IPS-15b (cell line): Measurements from ENCODE around the gene UBASH3B.

Experiments used
- H3K27me3 ChIP-seq: one replicate; pipeline ENCODE4 v1.6.1; 2013; ENCODE audit warnings: low read length; ENCODE audit not compliant: control insufficient read depth, insufficient read depth
- H3K36me3 ChIP-seq: one replicate; pipeline ENCODE4 v1.6.1; 2013; ENCODE audit warnings: low read length; ENCODE audit not compliant: control insufficient read depth, insufficient read depth
- H3K4me1 ChIP-seq: one replicate; pipeline ENCODE4 v1.6.1; 2013; ENCODE audit warnings: mild to moderate bottlenecking, low read length; ENCODE audit not compliant: control insufficient read depth, insufficient read depth
- H3K4me3 ChIP-seq: one replicate; pipeline ENCODE4 v1.5.1; 2013; ENCODE audit warnings: low read depth, low read length
- H3K9ac ChIP-seq: one replicate; pipeline ENCODE4 v1.6.1; 2013; ENCODE audit warnings: low read depth, mild to moderate bottlenecking, low read length
- H3K9me3 ChIP-seq: one replicate; pipeline ENCODE4 v1.6.1; 2013; ENCODE audit warnings: mild to moderate bottlenecking, low read length; ENCODE audit not compliant: control insufficient read depth, insufficient read depth

Gene UBASH3B

DNA sequence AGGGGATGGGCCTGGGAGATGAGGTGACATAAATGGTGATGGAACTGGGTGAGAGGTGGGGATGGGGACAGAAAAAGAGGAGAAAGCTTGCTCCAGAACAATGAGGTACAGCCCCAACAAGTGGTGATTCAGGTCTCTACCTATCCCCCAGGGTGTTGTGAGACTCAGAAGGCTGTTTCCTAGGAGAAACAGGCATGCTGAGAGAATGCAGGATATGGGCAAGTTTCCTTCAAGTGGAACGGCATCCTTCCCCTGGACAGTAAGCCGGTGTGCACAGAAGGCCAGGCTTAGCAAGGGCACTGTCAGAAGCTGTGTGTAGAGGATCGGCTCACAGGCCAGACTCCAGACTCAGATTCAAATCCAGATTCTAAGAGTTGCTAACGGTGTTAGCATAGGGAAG, 148.6 kb downstream of the UBASH3B start:
- peaks cover 7% of the 10 kb centered on the region for H3K4me1 ChIP-seq
- no peaks in the 10 kb centered on the region for H3K36me3 ChIP-seq
- no peak overlapping the region for H3K9ac ChIP-seq
- H3K4me3 ChIP-seq: no peak overlapping the region
- no peaks in the 10 kb centered on the region for H3K27me3 ChIP-seq
- no peaks in the 10 kb centered on the region for H3K9me3 ChIP-seq

- peaks cover 7% of the 10 kb centered on the region for H3K4me1 ChIP-seq
- no peak overlapping the region for H3K4me3 ChIP-seq
- no peaks in the 10 kb centered on the region for H3K36me3 ChIP-seq
- H3K9ac ChIP-seq: no peak overlapping the region
- no peaks in the 10 kb centered on the region for H3K27me3 ChIP-seq
- no peaks in the 10 kb centered on the region for H3K9me3 ChIP-seq
Observed at GRCh38 chr11:122804796-122805195, 149.3 kb downstream of the UBASH3B start.

DNA sequence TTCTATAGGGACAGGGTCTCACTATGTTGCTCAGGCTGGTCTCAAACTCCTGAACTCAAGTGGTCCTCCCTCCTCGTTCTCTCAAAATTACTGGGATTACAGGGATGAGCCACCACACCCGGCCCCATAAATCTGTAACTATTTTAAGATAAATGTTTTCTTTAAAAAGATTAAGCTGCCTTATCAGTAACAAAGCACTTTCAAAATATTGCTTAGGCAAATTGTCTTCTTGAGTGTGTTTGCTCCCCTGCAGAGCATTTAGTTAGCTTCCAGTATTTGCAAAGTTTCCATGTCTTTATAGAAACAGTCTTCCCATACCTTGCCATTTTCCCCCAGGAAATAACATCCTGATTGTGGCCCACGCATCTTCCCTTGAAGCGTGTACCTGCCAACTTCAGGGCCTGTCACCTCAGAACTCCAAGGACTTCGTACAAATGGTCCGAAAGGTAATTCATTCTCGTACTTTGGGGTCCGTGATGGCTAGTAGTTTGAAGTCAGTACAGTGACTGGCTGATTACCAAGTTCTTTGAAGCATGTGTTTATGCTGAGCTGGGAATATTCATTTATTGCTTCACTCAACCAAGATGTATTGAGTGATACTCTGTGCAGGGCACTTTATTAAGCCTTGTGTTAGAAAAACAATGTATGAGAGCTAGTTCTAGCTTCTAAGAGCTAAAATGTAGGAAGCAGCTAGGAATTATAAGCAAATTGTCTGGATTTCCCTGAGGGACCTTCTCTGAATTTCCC, 152.4 kb downstream of the UBASH3B start:
- no peaks in the 10 kb centered on the region for H3K9me3 ChIP-seq
- peaks cover 11% of the 10 kb centered on the region for H3K4me1 ChIP-seq
- no peaks in the 10 kb centered on the region for H3K27me3 ChIP-seq
- no peak overlapping the region for H3K4me3 ChIP-seq
- H3K9ac ChIP-seq: no peak overlapping the region
- no peaks in the 10 kb centered on the region for H3K36me3 ChIP-seq

DNA sequence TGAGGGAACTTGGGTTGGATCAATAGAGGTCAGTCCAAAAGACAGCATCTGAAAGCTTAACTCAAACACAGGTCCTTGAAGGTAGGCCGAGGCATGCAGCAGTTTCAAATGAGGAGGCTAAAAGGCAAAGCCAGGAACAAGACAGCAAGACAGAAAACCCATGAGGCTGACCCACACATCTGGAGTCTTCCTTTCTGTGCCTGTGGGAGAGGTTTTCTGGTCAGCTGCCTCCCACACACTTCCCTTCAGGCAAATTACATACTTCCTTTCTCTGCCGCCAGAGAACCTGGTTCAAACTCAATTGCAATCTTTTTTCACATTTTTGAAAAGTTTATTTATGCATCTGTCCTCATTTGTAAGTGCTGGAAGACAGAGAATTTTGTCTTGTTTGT, 153.0 kb downstream of the UBASH3B start:
- Histone ChIP-seq H3K4me1 (peaks cover 11% of the 10 kb centered on the region), H3K4me3 (no peak overlapping the region), H3K9ac (no peak overlapping the region)

DNA sequence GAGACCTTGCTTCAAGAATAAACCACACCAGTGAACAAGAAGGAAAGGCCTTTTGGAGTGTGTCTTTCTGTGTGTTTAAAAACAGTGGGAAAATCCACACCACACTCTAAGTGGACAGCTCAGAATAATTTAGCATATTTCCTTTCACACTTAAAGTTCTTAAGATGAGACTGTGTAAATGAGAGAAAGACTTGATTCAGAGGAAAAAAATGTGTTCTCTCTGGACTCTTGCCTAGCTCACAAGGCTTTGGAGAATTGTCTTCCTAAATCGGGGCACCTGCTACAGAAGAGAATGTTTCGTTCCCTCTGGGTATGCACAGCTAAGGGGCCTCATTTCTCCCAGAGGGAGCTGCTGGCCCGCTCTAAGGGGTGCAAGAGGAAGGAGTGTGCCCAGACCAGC, 154.3 kb downstream of the UBASH3B start:
- Histone ChIP-seq H3K9ac (no peak overlapping the region), H3K4me1 (peaks cover 12% of the 10 kb centered on the region), H3K36me3 (no peaks in the 10 kb centered on the region), H3K27me3 (no peaks in the 10 kb centered on the region), H3K4me3 (no peak overlapping the region), H3K9me3 (no peaks in the 10 kb centered on the region)

More for the DNA sequence above, 153.0 kb downstream of the UBASH3B start:
- no peaks in the 10 kb centered on the region for H3K27me3 ChIP-seq
- no peaks in the 10 kb centered on the region for H3K36me3 ChIP-seq
- no peaks in the 10 kb centered on the region for H3K9me3 ChIP-seq

DNA sequence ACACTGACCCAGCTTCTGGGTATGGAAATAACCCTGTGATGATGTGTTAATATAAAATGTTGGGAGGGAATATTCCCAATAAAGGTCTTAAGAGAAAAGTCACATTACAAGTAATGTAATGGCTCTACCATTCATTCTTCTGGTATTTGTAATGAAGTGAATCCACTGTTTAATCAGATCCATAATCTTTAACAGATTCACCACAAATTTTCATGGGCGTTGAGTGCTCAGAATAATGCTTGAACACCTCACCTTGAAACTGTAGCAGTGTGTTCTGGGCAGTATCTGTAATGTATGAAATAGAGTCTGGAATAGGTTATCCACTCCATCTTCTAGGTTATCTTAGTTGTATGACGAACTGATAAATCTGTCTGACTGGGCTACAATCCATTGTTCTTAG, 156.2 kb downstream of the UBASH3B start:
- Histone ChIP-seq H3K4me1 (peaks cover 12% of the 10 kb centered on the region), H3K9me3 (no peaks in the 10 kb centered on the region), H3K4me3 (no peak overlapping the region), H3K27me3 (no peaks in the 10 kb centered on the region), H3K9ac (no peak overlapping the region), H3K36me3 (no peaks in the 10 kb centered on the region)

GRCh38 chr11:122812638-122813037, 157.1 kb downstream of the UBASH3B start:
- H3K9me3 ChIP-seq: no peaks in the 10 kb centered on the region
- no peak overlapping the region for H3K9ac ChIP-seq
- no peaks in the 10 kb centered on the region for H3K36me3 ChIP-seq
- H3K4me1 ChIP-seq: peaks cover 12% of the 10 kb centered on the region
- no peaks in the 10 kb centered on the region for H3K27me3 ChIP-seq
- H3K4me3 ChIP-seq: no peak overlapping the region

GRCh38 chr11:122813176-122813893, 157.8 kb downstream of the UBASH3B start:
- peaks cover 12% of the 10 kb centered on the region for H3K4me1 ChIP-seq
- no peak overlapping the region for H3K9ac ChIP-seq
- H3K4me3 ChIP-seq: no peak overlapping the region
- H3K36me3 ChIP-seq: no peaks in the 10 kb centered on the region
- H3K27me3 ChIP-seq: no peaks in the 10 kb centered on the region
- peaks cover 3% of the 10 kb centered on the region for H3K9me3 ChIP-seq

DNA sequence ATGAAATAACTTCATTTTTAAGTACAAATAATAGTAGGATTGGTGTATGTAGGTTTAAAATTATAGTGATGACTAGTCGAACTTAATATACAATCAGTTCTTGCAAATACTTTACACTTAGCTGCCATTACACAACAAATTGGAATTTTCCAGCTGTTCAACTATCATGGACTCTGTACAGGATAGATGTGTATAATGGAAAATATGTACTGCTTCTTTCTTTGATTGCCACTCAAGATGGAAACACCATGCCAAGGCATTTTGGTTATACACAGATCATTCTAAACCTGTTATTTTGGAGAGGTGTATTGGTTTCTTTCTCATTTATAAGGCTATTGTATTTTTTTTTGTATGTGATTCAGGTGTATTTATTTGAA, 158.4 kb downstream of the UBASH3B start:
- H3K9ac ChIP-seq: no peak overlapping the region
- no peak overlapping the region for H3K4me3 ChIP-seq
- peaks cover 12% of the 10 kb centered on the region for H3K4me1 ChIP-seq
- H3K36me3 ChIP-seq: no peaks in the 10 kb centered on the region
- peaks cover 8% of the 10 kb centered on the region for H3K9me3 ChIP-seq
- no peaks in the 10 kb centered on the region for H3K27me3 ChIP-seq

GRCh38 chr11:122814401-122814800, 158.9 kb downstream of the UBASH3B start:
- Histone ChIP-seq H3K9me3 (peaks cover 12% of the 10 kb centered on the region), H3K27me3 (no peaks in the 10 kb centered on the region), H3K4me3 (no peak overlapping the region), H3K9ac (no peak overlapping the region), H3K4me1 (peaks cover 12% of the 10 kb centered on the region), H3K36me3 (no peaks in the 10 kb centered on the region)

DNA sequence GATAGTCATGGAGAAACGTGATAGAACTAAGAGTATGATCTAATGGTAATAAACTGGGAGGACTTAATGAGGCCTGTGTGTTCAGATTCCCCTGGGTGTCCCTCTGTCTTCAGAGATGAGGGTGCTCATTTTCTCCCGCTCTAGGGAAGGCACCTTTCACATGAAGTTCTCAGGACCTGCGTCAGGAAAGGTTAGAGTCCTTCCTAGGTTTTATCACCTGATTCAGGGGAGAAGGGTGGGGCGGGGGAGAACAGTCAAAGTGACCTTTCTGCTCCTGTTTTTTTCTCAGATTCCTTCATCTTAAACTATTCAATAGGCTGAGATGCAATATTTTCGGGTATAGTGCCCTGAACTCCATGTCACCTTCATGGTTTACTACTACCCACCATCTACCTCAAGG, 160.4 kb downstream of the UBASH3B start:
- H3K9ac ChIP-seq: no peak overlapping the region
- H3K9me3 ChIP-seq: peaks cover 22% of the 10 kb centered on the region
- H3K4me1 ChIP-seq: peaks cover 12% of the 10 kb centered on the region
- no peaks in the 10 kb centered on the region for H3K36me3 ChIP-seq
- H3K27me3 ChIP-seq: no peaks in the 10 kb centered on the region
- no peak overlapping the region for H3K4me3 ChIP-seq
